ENCODE data around the gene ZNF524.

ZNF524 gene

DNA sequence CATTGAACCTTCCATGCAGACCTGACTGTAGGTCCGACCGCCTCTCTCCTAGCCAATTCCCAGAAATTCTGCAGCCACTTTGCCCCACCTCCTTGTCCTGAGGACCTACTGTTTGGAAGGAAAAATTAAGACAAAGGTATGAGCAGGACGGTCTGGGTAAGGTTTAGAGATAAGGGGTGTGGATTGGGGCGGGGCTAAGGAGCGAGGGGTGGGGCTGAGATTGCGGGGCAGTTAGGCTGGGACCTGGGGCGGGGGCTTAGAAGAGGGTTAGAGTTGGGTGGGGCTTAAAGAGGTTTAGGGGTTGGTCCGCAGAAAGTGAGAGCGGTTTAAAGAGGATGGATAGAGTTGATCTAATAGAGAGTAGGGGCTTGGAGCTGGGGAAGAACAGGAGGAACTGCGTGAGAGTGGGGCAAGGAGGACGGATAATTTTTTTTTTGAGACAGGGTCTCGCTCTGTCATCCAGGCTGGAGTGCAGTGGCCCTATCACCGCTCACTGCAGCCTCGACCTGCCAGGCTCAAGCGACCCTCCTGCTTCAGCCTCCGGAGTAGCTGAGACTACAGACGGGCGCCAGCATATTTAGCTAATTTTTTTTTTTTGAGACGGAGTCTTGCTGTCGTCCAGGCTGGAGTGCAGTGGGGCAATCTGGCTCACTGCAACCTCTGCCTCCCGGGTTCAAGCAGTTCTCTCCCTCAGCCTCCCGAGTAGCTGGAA is 3.6 kb downstream of the ZNF524 start:
- no peak for DNase-seq

- DNase-seq: peak; percentile 98
Measured at GRCh38 chr19:55605207-55605636, 5.1 kb downstream of the ZNF524 start.

DNA sequence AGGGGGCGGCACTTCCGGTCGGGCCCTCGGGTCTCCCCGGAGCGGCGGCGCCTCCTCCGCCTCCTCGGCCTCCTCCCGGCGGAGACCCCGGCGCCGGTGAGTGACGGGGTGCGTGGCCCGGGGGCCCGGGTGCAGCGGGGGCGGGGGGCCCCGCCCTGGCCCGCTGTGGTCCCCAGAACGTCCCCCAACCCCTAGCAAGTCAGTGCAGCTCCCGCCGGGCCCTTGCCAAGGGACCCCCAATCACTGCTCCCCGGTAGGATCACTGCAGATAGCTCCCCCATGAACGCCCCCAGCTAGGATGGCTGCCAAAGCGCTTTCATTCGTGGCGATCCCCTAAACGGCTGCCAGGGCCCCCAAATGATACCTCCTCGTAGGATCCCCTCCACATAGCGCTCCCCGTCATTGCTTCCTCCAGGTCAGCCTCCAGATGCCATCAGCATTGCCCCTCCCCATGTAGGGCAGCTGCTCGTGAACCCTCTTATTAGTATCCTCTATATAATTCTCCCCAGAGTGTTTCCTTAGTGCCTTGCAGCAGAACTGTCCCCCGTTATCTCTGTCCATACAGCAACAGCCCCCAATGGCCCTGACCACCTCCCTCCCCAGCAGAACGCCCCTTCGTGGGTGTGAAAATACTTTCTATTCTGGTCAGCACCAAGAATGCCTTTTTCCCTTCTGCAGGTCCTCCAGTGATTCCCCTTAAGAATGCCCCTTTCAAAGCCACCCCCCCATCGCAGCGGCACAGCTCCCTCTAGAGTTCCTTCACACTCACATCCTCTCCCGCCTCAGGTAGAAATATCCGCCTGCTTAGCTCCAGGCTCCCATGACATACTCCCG is 5.8 kb downstream of the ZNF524 start, which contains the start of gene ZNF865:
ZNF865 (plus strand) TSS at position 11 of the 834 bp plus-strand sequence. CDS start 7,972 bp downstream, outside the sequence.
- DNase-seq: peak; percentile 59

DNA sequence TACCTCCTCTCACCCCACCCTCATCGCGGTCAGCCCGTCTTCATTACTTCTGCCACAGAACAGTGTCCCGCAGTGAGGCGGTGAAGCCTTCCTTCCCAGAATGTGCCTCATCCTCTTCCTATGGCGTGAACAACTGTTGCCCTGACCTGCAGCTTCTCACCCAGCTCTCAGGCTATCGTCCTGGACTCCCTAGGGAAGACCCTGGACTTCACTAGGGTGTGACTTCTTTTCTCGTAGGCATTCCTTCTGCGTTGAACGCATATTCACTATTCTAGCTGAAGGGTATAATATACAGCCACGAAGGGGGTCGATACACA is 6.3 kb downstream of the ZNF524 start:
- DNase-seq: no peak

DNA sequence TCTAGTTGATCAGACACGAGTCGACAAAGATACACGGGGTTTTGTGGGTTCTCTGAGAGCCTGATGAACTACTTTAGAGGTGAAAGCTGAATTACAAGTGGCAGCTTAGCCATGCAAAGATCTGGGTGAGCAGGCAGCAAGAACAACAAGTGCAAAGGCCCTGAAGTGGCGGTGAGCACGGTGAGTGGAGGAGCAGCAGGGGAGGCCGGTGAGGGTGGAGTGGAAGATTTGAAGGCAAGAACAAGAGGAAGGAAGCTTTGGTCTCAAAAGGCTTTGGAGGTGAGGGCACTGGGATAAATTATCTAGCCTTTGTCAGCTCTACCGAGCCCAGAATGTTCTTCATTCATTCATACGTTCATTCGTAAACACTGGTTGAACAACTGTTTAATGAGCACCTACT is 6.7 kb downstream of the ZNF524 start:
- DNase-seq: no peak

- no peak for DNase-seq
Measured at GRCh38 chr19:55609326-55609725, 9.2 kb downstream of the ZNF524 start.

- DNase-seq: no peak
Measured at GRCh38 chr19:55611300-55611982, 11.4 kb downstream of the ZNF524 start.

DNA sequence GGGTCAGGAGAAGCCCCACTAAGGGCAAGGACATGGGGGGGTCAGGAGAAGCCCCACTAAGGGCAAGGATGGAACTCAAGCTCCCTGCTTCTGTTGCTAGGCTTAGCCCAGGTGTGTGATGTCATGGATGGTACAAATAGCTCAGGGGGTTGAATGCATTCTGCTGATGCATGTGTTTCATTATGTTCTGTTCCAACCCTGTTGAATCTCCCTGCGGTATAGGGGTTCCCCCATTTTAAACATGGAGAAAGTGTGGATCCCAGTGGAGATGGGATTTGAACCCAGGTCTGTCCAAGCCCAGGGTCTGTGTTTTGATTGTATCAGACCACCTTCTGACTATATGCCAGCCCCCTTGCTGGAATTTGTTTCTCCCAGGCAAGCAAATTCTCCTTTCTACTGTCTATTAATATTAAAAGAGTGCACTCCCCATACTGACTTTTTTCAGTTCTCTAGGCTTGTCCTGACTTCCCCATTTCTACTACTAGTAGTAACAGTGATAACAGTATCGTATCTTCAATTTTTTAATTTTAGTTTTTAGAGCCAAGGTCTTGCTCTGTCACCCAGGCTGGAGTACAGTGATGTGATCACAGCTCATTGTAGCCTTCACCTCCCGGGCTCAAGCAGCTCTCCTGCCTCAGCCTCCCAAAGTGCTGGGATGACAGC is 12.0 kb downstream of the ZNF524 start:
- no peak for DNase-seq

DNA sequence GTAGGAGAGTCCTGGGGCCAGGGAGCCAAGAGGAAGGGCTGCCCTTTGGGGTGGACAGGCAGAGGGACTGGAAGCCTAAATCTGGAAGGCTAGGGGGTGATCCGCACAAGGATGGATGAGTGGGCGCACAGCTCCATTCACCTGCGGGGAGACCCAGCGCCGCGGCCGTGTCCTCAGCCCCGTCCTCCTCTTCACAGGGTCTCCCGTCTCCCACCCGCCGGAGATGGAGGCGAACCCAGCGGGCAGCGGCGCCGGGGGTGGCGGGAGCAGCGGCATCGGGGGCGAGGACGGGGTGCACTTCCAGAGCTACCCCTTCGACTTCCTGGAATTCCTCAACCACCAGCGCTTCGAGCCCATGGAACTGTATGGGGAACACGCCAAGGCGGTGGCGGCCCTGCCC is 13.3 kb downstream of the ZNF524 start:
- no peak for DNase-seq

- no peak for DNase-seq
Measured at GRCh38 chr19:55613930-55614710, 14.0 kb downstream of the ZNF524 start.

GRCh38 chr19:55614711-55615542 is 14.8 kb downstream of the ZNF524 start:
- no peak for DNase-seq

DNA sequence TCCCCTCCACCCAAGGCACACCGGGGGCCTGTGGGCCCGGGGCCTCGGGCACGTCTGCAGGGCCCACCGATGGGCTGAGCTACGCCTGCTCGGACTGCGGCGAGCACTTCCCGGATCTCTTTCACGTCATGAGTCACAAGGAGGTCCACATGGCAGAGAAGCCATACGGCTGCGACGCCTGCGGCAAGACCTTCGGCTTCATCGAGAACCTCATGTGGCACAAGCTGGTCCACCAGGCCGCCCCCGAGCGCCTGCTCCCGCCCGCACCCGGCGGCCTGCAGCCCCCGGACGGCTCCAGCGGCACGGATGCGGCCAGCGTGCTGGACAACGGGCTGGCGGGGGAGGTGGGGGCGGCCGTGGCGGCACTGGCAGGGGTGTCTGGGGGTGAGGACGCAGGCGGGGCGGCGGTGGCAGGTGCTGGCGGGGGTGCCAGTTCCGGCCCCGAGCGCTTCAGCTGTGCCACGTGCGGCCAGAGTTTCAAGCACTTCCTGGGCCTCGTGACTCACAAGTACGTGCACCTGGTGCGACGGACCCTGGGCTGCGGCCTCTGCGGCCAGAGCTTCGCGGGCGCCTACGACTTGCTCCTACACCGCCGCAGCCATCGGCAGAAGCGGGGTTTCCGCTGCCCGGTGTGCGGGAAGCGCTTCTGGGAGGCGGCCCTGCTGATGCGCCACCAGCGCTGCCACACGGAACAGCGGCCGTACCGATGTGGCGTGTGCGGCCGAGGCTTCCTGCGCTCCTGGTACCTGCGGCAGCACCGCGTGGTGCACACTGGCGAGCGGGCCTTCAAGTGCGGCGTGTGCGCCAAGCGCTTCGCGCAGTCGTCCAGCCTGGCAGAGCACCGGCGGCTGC is 15.7 kb downstream of the ZNF524 start:
- DNase-seq: no peak

DNA sequence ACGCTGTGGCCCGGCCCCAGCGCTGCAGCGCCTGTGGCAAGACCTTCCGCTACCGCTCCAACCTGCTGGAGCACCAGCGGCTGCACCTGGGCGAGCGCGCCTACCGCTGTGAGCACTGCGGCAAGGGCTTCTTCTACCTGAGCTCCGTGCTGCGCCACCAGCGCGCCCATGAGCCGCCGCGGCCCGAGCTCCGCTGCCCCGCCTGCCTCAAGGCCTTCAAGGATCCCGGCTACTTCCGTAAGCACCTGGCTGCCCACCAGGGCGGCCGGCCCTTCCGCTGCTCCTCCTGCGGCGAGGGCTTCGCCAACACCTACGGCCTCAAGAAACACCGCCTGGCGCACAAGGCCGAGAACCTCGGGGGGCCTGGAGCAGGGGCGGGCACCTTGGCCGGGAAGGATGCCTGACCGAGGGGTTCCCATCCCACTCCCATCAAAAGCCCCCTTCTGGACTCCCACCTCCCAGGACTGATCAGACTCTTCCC is 16.3 kb downstream of the ZNF524 start:
- DNase-seq: no peak

- DNase-seq: no peak
Measured at GRCh38 chr19:55617426-55617825, 17.3 kb downstream of the ZNF524 start.

DNA sequence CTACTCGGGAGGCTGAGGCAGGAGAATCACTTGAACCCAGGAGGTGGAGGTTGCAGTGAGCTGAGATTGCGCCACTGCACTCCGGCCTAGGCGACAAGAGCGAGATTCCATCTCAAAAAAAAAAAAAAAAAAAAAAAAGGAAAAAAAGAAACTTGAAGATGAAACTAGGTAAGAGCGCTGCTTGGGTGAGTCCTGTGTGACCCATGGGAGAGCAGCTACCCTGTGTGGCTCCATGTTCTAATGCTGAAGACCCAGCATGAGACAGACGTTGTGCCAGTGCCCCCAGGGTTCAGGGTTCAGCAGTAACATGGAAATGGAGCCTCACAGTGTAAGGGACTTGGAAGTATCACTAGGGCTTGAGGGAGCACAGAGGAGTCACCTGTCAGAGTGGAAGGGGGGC is 18.3 kb downstream of the ZNF524 start:
- DNase-seq: no peak

DNA sequence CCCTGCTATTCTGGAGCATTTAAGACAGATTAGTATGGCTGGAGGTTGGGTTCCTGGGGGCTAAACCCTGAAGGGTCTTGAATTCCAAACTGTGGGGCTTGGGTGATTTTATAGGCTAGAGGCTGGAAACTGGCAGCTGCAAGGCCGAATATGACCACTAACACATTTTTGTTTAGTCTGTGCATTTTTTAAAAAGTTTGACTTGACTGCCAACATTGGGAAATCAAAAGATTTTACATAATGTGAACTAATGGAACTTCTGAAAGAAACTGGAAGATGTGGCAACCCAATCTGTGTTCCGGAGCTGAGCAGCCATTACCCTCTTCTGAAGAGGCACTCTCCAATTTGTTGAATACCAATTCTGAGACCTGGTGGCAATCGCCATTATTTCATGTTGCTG is 19.2 kb downstream of the ZNF524 start:
- DNase-seq: no peak

DNA sequence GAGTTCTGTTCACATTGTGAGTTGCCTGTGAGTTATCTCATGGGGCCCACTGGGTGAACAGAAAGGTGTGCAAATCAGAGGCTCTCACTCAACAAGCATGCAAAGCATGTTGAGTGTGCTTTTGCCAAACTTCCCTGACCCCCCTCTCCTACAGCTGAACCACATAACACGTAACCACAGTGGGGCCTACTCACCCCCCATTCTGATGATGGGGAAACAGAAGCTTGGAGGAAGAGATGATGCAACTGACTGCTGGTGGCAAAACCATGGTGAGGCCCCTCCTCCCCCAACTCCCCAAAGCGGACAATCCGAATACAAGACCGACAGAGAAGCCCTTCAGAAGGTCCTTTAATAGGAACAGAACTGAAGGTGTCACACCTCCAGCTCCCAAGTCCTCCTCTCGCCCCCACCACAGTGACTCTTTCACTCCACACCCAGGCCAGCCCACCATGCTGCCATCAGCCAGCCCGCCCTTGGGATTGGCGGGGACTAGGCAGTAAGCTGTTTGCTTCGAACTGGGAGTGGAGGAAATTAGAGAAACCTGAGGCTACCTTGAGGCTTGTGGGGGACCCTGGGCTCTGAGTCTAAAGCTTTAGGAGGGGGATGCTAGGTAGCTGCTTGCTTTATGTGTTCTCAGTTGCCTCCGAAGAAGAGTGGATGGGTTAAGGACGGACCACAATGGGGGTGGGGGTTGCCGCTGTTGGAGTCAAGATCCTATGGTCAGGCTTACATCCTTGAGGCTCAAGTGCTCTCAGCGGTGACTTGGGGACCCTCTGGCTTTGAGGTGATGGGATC is 20.5 kb downstream of the ZNF524 start:
- peak; percentile 57 for DNase-seq

DNA sequence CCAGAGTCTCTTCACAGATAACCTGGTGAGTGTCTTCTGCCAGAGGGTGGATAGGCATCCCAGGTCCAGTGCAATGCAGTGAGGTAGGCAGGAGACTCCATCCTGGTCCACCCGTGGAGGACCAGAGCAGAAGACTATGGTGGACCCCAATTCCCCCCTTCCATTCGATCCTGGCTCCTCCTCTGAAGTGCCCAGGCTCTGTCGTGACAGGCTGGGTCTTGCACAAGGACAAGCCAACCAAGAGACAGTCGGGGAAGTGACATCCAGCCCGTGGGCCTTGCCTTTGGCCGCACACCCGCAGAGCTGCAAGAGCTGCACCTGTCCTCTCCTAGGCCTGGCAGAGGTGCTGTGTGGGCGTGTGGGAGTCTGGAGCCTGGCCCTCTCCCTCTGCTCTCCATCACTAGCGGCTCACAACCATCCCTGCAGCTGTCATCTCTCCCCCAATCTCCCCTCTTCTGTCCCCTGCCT is 21.2 kb downstream of the ZNF524 start:
- no peak for DNase-seq

DNA sequence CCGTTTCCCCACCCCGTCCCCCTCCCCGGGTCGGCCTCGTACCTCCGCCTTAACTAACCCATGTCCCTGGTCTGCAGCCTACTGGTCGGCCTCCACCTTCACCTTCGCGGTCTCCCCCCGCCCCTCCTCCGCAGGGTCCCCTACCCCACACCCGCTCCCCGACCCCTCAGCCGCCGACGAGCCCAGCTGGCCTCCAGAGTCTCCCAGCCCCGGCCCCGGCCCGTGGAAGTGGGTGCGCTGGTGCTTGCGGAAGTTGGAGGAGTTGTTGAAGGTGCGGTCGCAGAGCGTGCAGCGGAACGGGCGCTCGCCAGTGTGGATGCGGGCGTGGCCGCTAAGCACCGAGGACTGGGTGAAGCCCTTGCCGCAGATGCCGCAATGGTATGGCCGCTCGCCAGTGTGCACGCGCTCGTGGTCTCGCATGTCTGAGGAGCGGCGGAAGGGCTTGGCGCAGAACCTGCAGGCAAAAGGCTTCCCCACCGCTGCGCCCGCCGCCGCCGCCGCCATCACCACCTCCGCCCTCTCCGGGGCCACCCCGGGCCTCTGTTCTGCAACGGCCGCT is 21.7 kb downstream of the ZNF524 start:
- no peak for DNase-seq
